ENCODE data around the gene ADSS1. TPM values are rescaled to one million over a fixed set of nuclear protein-coding genes. Genes with fewer than 3 reads are reported as not detected.

ADSS1 gene
- total RNA-seq, 2 donors from 2014 or later = 8.2 to 10.2 TPM

DNA sequence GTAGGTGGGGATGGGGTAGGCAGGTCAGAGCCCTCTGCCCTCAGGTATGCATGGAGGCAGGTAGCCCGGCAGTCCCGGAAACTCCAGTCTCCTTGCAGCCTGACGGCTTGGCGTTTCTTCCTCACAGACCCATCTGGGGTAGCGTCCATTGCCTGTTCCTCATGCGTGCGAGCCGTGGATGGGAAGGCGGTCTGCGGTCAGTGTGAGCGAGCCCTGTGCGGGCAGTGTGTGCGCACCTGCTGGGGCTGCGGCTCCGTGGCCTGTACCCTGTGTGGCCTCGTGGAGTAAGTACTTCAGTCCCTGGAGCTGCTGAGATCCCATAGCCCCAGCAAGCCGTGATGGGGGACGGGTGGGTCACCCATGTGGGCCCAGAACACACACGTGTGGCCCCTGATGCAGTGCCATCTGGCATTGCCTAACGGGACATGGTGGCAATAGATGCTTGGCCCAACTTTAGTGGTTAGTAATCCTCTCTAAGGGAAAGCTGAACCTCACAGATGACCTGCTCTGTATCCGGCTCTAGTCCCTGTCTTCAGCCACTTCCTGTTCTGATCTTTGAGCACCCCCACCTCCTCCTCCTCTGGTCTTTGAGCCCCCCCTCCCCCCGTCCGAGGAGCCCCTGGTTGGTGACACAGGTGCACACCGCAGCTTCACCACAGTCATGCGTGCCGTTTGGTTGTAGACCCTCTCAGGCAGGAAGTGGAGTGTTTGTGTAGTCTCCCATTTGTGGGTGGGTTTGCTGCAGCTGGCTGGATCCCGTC lies 32.6 kb downstream of the ADSS1 start:
- intact Hi-C loops (cut with DNase I) = no loop called here
- DNase-seq (ENCODE audit: low spot score) = no peak

DNA sequence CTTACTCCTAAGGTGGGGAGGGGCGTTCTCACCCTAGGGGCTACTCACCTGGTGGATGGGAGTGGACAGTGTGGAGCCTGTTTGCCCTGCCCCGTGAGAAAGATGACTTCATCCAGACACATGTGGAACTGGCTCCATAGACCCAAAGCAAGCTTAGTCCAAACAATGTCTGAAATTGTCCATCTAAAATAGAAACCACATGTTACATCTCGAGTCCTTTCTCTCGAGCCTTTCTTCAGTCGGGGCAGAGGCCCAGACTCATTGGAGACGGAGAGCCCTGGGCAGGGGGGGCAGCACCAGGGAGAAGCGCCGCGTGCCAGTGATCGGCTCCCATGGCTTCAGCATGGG lies 33.2 kb downstream of the ADSS1 start:
- intact Hi-C loops (cut with DNase I) = no loop called here
- no peak for DNase-seq (ENCODE audit: low spot score)

DNA sequence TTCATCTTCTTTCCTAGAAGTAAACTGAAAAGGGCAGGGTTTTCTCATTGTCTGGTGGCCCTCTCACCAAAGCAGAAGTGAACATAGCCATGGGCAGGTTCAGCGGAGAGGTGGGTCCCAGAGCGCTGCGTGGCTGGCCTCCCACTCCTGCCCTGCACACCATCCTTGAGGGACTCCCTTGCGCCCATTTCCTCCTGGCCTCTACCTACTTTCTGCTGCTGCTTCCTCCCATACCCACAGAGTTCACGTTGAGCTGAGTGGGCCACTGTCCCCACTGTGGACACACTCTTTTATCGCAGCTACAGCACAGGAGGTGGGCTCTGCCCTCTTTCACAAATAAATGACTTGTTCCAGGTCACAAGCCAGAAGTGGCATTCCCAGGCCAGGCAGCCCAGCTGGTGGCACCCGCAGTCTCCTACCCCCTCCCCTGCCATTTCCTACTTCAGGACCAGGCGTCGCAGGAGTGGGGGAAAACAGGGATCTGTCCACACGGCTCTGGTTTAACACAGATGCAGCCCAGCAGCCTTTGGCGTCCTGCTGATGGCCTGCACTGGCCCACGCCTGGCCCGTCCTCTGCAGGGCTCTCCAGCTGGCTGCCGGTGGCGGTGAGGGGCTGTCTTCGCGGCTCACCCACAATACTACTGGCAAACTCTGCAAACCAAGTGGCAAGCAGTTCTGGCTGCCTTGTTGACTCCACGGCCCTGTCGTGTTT lies 33.8 kb downstream of the ADSS1 start:
- intact Hi-C loops (cut with DNase I) = no loop called here
- no peak for DNase-seq (ENCODE audit: low spot score)

DNA sequence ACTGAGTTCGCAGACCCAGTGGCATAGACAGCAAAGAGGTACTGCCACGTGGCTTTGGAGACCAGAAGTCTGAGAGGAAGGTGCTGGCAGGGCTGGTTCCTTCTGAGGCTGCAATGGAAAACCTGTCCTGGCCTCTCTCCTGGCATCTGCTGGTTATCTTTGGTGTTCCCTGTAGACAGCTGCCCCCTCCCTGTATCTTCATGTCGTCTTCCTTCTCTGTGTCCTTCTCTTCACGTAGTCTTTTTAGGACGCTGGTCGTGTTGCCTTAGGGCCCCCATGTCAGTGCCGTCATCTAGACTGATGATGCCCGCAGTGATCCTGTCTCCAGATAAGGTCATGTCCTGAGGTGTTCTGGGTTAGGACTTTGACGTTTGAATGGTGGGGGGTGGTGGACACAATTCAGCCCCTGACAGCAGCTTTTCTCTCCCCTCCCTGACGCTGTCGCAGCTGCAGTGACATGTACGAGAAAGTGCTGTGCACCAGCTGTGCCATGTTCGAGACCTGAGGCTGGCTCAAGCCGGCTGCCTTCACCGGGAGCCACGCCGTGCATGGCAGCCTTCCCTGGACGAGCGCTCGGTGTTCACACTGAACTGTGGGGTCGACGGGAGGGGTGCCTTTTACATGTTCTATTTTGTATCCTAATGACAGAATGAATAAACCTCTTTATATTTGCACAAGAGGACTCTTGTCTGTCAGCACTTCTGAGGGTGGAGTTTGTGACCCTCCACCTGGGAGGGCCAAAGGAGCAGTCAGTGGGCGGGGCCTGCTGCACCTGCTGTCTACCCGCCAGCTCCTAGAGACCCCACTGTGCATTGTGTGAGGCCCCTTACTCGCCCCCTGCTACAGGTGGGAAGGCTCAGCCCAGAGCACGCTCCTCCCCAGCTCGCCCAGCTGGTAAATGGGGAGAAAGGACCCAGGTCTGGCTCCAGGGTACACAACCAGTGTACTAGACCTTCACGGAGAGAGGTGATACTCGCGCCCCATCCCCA lies 35.2 kb downstream of the ADSS1 start:
- DNase-seq (ENCODE audit: low spot score) = no peak
- intact Hi-C loops (cut with DNase I) = no loop called here

DNA sequence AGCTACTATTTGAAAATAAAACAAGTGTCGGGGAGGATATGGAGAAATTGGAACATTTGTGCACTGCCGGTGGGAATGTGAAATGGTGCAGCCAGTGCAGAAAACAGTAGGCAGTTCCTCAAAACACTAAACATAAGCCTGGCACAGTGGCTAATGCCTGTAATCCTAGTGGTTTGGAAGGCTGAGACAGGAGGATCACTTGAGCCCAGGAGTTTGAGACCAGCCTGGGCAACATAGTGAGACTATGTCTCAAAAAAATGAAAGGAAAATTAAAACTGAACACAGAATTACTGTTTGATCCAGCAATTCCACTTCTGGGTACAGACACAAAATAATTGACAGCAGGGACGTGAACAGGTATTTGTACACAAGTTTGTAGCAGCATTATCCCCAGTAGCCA lies 41.5 kb downstream of the ADSS1 start:
- intact Hi-C loops (cut with DNase I) = no loop called here
- DNase-seq (ENCODE audit: low spot score) = no peak

DNA sequence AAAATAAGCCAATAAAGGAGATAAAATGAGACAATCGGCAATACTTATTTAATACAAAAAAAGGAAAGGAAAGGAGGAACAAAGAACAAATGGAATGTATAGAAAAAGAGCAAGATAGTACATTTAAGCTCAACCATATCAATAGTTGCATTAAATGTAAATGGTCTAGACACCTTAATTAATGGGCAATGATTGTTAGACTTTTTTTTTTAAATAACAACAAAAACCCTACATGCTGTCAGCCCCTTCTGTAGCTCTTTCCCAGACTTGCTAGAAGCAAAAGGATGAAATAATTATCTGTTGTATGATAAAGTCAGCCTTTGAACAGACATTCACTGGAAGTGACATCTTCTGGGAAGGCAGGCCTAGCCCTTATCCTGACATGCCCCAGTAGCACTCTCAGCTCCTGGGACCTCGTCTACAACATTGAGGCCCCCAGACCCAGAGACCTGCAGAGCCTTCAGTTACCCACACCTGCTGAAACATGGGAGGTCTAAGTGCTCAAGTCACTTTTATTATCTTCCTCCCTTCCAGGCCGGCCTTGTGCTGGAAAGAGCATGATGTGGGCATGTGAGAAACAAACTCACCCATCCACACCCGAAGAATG lies 42.3 kb downstream of the ADSS1 start:
- no peak for DNase-seq (ENCODE audit: low spot score)
- intact Hi-C loops (cut with DNase I) = no loop called here

DNA sequence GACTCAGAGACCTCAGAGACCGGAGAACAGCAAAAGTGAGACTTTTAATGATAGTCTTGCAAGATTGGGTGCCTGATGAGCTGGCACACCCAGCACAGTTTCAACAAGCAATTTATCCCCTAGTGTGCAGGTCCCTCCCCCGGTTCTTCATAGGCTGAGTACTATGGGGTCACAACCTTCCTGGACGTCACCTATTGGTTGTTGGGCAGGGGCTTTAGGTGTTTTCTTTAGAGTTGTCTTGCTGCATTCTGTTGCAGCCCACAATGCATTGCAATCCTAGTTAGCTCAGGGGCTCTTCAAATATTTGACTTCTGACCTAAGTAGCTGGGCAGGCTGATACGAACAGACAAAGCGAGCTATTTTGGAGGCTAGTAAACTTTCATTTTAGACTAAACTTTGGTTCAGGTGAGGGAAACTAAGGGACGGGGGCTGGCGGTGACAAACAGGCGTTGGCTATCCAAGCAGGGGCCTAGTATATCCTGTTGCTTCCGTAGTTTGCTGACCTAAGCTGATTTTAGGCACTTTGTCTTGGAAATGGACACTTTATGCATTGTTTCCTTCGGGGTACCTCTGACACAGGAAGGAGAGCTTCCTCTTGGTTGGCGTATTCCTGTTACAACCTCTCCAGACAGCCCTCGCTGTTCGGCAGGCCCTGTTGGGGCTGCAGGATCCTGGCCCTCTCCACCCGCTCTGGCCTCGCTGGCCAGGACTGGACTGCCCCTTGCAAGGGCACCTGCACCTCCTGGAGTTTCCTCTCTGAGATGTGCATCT lies 43.0 kb downstream of the ADSS1 start:
- no peak for DNase-seq (ENCODE audit: low spot score)
- intact Hi-C loops (cut with DNase I) = no loop called here

DNA sequence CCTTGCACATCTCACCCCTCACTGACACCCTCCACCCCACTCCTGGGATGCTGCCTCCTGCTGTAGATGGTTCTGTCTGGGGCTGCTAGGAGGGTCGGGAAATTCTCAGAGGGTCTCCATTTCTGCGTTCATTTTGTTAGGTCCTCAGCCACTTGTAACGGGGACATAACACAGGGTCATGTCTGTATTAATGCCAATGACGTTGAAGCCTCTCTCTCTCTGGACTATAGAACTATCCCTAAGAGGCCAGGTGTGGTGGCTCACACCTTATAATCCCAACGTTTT lies 43.5 kb downstream of the ADSS1 start:
- intact Hi-C loops (cut with DNase I) = no loop called here

DNA sequence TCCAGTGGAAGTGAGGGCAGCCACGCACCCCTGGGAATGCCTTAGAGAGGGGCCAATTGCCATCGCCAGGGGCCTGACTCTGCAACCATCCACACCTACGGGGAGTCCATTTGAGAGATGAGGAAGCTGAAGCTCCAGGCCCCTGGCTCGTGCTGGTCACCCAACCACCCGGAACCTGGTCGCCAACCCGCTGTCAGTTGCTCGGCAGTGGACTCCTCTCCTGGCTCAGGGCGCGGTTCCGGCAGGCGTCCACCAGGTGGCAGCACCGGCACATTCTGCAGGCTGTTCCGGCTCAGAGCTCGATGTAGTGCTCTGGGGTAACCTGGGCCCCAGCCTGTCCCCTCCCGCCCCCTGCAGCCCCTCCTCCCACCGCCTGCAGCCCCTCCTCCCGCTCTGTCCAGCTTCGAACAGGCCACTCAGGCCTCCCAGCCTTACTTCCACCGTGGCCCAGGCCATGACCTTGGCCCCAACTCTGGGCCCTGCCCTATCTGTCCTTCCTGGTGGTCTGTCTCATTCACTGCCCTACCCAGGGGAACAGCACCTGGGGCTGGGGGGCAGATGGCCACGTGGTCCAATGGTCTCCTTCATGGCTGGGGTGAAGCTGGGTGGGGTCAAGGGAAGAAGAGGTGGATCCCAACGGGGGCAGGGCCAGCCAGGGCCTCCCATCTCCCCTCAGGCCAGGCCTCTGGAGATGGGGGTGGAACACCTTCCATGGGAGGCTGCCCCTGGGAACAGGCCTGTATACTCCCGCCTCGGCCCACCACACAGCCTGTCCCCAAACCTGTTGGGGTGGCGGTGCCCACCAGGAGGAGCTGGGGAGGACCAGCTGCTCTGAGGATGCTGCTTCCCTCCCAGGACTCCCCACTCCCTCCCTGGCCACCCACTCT lies 44.7 kb downstream of the ADSS1 start:
- intact Hi-C loops (cut with DNase I) = no loop called here
- DNase-seq (ENCODE audit: low spot score) = peak; percentile 97

More for the DNA sequence above, 43.5 kb downstream of the ADSS1 start:
- DNase-seq (ENCODE audit: low spot score) = no peak

DNA sequence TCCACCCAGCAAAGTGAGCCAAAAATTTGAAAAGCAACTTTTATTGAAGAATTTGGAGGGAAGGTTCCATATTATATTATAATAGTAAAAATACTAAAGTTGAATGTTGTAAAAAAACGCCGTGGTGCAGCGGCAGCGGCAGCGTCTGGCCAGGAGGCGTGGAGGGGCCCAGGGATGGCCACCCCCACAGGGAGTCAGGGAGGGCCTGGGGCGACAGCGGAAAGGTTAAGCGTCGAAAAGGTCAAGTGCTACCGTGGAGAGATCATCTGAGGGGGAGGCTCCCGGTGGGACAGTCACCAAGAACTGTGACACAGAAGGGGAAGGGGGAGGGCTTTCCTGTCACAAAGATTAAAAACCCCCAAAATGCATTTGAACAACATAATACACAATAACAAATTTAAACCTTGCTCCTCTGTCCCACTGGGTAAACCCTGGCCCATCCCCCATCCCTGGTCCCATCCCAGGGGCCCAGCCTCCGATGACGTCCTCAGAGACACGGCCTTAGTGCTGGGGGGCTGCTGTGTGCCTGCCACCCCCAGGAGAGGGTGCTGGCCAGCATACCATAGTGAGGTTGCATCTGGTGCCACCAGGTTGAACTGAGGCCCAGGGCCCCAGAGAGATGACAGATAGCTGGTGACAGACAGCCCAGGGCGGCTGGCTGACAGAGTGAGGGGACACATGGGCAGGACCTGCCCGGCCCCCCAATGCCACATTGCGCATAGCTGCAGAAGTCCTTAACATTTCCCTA lies 45.5 kb downstream of the ADSS1 start:
- intact Hi-C loops (cut with DNase I) = loop anchor here (5.0 kb wide), 1 partner anchor 53 kb away; no protein-coding TSS in a partner anchor
- no peak for DNase-seq (ENCODE audit: low spot score)

DNA sequence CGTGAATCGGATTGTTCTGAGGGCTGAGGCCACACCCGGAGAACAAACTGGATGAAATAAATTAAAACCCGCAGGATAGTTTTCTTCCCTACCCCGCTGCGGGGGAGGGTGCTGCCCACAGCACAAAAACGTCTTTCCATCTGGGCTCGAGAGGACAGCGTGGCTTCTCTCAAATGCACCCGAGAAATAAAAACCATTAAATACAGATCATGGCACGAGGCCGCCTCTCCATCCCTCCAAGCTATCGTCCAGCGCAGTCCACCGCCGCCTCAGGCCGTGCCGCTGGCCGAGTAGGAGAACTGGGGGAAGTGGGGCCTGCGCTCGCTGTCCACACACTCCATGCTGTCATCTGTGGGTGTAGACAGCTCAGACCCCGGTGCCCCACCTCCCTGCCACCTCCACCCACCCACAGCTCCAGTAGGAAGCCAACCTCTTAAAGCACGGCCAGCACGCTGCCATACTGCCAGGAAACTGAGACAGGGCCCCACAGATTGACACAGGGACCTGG lies 46.1 kb downstream of the ADSS1 start:
- DNase-seq (ENCODE audit: low spot score) = no peak
- intact Hi-C loops (cut with DNase I) = loop anchor here (5.0 kb wide), 1 partner anchor 52 kb away; no protein-coding TSS in a partner anchor

DNA sequence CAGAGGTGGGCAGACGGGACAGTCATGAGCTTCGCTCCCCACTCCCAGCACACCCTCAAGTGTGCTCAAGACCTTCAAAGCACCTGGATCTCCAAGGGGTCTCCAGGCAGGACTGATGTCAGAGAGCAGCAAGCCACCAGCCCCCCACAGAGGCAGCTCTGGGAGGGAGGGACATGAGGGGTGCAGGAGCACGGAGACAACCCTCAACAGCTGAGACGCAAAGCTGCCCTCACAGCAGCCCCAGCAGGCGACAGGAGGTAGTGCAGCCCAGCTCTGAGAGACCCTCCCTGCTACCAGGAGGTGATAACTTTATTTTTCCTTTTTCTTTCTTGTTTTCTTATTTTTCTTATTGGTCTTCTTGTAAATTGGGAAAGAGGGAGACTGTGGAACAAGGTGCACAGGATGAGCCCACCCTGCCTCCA lies 46.8 kb downstream of the ADSS1 start:
- no peak for DNase-seq (ENCODE audit: low spot score)
- intact Hi-C loops (cut with DNase I) = loop anchor here (5.0 kb wide), 1 partner anchor 51 kb away; no protein-coding TSS in a partner anchor

DNA sequence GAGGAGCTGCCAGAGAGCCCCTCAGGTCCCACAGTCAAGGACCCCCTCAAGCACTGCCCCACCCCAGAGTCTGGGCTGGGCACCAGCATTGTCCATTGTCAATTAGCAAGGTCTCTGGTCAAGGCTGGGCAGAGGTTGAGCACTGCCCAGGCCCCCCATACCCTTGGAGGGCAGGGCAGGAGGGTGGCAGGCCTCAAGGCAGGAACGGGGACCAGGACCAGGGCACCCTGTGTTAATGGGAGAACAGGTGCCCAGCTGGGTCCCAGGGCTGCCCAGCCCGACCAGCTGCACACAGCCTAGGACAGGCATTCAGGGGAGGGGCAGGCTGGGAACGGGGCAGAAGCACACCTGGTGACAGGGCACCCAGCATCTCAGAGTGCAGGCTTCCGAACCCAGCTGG lies 47.3 kb downstream of the ADSS1 start:
- intact Hi-C loops (cut with DNase I) = loop anchor here (5.0 kb wide), 1 partner anchor 51 kb away; no protein-coding TSS in a partner anchor
- no peak for DNase-seq (ENCODE audit: low spot score)

DNA sequence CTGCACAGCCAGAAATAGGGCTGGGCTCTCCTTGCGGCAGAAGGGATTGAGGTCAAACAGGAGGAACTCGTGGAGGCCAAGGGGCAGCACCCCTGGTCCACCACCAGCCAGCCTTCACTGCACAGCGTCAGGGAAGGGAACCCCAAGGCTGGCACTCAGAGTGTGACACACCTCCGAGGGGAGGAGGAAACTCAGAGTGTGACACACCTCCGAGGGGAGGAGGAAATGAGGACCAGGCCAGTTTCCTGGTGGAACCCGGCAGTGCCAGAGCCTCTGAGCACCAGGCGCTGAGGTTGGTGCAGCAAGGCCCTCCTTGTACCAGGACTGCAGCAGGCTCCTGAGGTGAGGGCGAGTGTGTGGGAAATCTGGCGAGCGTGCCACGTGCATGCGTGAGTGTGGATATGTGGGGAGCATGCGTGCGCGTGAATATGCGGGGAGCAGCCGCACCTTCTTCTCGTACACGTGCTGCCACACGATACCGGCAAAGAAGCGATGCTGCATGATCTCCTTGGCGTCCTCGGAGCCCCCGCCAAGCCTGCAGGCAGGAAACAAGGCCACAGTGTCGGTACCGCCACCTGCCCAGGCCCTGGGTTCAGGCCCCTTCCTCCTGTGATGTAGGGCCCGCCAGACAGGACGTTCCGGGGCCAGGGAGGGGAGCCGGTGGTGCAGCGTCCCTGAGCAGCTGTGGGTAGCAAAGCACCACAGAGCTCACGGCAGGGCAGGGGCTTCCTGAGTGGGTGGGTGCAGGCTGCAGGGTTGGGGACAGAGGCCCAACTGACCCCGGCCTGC lies 48.1 kb downstream of the ADSS1 start:
- intact Hi-C loops (cut with DNase I) = loop anchor here (5.0 kb wide), 1 partner anchor 50 kb away; no protein-coding TSS in a partner anchor

DNA sequence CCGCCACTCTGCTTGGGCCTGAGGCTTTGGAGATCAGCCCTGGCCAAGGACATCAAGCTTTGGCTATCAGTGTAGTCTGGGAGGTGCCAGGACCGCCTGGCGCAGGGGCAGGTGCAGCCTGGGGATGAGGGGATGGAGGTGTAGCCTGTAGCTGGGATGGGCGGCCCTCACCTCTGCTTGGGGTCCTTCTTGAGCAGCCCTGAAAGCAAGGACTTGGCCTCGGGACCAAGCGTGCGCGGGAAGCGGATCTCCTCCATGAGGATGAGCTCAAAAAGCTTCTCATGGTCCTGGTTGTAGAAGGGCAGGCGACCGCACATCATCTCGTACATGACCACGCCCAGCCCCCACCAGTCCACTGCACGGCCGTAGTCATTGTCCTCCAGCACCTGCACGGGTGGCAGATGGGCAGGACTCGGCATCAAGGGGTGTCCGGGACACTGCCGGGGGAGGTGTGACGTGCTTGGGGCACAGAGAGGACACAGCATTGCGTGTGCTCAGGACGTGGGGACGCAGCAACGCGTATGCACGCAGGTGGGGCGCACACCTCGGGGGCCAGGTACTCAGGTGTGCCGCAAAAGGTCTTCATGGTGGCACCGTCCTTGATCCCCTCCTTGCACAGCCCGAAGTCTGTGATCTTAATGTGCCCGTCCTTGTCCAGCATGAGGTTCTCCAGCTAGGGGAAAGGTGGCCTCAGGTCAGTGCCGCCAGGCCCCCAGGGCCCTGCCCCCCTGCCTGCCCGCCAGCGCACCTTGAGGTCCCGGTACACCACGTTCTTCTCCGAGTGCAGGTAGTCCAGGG lies 48.9 kb downstream of the ADSS1 start:
- intact Hi-C loops (cut with DNase I) = loop anchor here (5.0 kb wide), 1 partner anchor 49 kb away; no protein-coding TSS in a partner anchor
- DNase-seq (ENCODE audit: low spot score) = no peak

More for the DNA sequence above, 48.1 kb downstream of the ADSS1 start:
- DNase-seq (ENCODE audit: low spot score) = no peak
